ENCODE results near the gene SLC25A26.

The SLC25A26 gene

GRCh38 chr3:66396161-66396760 is 175.5 kb downstream of the SLC25A26 start:
- Histone ChIP-seq H3K36me3 (no peaks in the 10 kb centered on the region), H3K4me1 (peaks cover 3% of the 10 kb centered on the region), H3K27me3 (no peaks in the 10 kb centered on the region), H3K9me3 (no peaks in the 10 kb centered on the region), H3K4me3 (ENCODE audit: low read depth, low read length) (no peak overlapping the region)
- TF ChIP-seq, protein P1, sequence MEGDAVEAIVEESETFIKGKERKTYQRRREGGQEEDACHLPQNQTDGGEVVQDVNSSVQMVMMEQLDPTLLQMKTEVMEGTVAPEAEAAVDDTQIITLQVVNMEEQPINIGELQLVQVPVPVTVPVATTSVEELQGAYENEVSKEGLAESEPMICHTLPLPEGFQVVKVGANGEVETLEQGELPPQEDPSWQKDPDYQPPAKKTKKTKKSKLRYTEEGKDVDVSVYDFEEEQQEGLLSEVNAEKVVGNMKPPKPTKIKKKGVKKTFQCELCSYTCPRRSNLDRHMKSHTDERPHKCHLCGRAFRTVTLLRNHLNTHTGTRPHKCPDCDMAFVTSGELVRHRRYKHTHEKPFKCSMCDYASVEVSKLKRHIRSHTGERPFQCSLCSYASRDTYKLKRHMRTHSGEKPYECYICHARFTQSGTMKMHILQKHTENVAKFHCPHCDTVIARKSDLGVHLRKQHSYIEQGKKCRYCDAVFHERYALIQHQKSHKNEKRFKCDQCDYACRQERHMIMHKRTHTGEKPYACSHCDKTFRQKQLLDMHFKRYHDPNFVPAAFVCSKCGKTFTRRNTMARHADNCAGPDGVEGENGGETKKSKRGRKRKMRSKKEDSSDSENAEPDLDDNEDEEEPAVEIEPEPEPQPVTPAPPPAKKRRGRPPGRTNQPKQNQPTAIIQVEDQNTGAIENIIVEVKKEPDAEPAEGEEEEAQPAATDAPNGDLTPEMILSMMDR (IDR thresholded peaks at IDR 0.05; ENCODE audit: low read depth, low read length), result no peak
- DNase-seq, result no peak

- Histone ChIP-seq H3K4me1 (peaks cover 3% of the 10 kb centered on the region), H3K36me3 (no peaks in the 10 kb centered on the region)
- no peak for DNase-seq
Measured at GRCh38 chr3:66396888-66397287, 176.1 kb downstream of the SLC25A26 start.

GRCh38 chr3:66397745-66398144 is 176.9 kb downstream of the SLC25A26 start:
- Histone ChIP-seq H3K36me3 (no peaks in the 10 kb centered on the region), H3K27me3 (no peaks in the 10 kb centered on the region)
- no peak for DNase-seq

More at GRCh38 chr3:66396888-66397287, 176.1 kb downstream of the SLC25A26 start:
- Histone ChIP-seq H3K27me3 (no peaks in the 10 kb centered on the region), H3K9me3 (no peaks in the 10 kb centered on the region), H3K4me3 (ENCODE audit: low read depth, low read length) (no peak overlapping the region)
- TF ChIP-seq, protein P1 (IDR thresholded peaks at IDR 0.05; ENCODE audit: low read depth, low read length), result no peak

DNA sequence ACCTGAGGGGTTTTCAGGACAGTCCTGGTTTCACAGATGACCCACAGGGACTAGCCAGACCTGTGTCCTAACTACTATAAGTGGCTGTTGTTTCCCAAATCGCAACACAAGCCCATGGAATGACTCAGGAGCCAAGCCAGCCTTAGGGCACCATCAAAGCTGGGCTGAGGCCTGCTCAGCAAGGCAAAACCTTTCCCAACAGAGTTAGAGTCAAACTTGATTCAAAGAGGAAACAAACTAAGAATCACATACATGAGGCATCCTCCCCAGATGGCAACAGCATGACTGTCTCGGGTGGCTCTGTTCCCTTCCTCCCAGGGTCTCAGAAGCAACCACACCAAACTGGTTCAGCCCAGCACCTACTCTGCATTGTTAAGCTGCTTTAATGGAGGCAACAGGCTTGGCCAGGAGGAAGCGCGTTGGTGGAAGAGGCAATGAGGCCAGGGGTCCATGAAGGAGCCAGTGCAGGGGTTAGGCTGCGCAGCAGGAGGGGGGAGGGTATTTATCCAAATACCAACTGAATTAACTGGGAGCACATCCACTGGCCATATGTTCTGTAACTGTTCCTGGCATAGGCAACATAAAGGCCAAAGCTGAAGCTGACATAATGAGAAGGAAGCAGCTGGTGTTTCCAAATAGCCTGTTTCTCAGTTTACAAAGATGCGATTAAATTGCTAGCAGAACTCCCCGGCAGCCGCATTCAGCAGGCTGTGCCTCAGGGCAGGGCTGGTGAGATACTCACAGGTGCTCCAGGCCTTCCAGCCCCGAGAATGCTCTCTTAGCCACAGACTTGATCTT is 177.6 kb downstream of the SLC25A26 start:
- TF ChIP-seq, protein P1 (IDR thresholded peaks at IDR 0.05; ENCODE audit: low read depth, low read length), result no peak

More at GRCh38 chr3:66397745-66398144, 176.9 kb downstream of the SLC25A26 start:
- no peak overlapping the region for H3K4me3 ChIP-seq (ENCODE audit: low read depth, low read length)
- TF ChIP-seq, protein P1 (IDR thresholded peaks at IDR 0.05; ENCODE audit: low read depth, low read length), result no peak
- no peaks in the 10 kb centered on the region for H3K9me3 ChIP-seq
- peaks cover 3% of the 10 kb centered on the region for H3K4me1 ChIP-seq

DNA sequence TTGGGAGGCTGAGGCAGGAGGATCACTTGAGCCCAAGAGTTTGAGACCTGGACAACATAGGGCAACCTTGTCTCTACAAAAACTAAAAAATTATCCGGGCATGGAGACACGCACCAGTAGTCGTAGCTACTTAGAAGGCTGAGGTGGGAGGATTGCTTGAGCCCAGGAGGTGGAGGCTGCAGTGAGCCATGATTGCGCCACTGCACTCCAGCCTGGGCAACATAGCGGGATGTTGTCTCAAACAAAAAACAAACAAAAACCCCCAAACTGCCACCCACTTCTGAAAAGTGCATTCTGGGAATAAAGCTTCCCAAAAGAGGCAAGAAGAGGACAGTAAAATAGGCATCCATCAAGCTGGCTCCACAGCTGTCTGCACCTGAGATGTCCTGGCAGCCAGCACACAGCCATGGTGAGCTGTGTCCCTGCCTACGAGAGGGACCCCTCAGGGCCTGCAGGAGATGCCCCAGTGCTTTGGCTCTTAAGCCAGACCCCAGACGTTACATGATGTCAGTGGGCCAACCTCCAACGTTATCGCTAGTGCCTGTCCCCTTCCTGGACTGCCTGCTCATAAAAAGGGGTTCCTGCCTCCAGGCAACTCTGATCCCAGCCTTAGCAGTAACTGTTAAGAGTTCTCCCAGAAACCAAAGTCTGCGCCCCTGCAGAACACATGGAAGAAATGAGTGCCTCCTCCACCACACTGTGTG is 178.9 kb downstream of the SLC25A26 start:
- H3K4me1 ChIP-seq, result peaks cover 3% of the 10 kb centered on the region
- no peak overlapping the region for H3K4me3 ChIP-seq (ENCODE audit: low read depth, low read length)
- H3K9me3 ChIP-seq, result no peaks in the 10 kb centered on the region
- TF ChIP-seq, protein P1 (IDR thresholded peaks at IDR 0.05; ENCODE audit: low read depth, low read length), result no peak
- DNase-seq, result no peak
- H3K36me3 ChIP-seq, result no peaks in the 10 kb centered on the region
- H3K27me3 ChIP-seq, result no peaks in the 10 kb centered on the region

More for the DNA sequence above, 177.6 kb downstream of the SLC25A26 start:
- DNase-seq, result peak; percentile 52
- Histone ChIP-seq H3K27me3 (no peaks in the 10 kb centered on the region), H3K4me3 (ENCODE audit: low read depth, low read length) (no peak overlapping the region), H3K36me3 (no peaks in the 10 kb centered on the region), H3K4me1 (peaks cover 3% of the 10 kb centered on the region), H3K9me3 (no peaks in the 10 kb centered on the region)
